Measurements from ENCODE around the gene GEMIN5. TPM values are rescaled to one million over a fixed set of nuclear protein-coding genes. Genes with fewer than 3 reads are reported as not detected.

Gene GEMIN5
- total and polyA plus RNA-seq, 2 of the 13 experiments (the other 11 are each of a cell fraction or from before 2014, with no cell fraction given), result 6.6 to 28.6 TPM

GRCh38 chr5:154966874-154967273 lies 28.9 kb upstream of the GEMIN5 start:
- CTCF ChIA-PET (ENCODE audit: low intra/inter-chr PET ratio, low total read pairs), result interaction anchor here (1.0 to 1.9 kb wide), 2 partner anchors 38 to 61 kb away, joined by 3 to 8 read pairs; no protein-coding TSS in a partner anchor
- 97% methylated on average over 3 of the region's 3 CpGs for WGBS (ENCODE audit: low lambda C conversion rate)
- no peak for TF ChIP-seq SRF (IDR thresholded peaks at IDR 0.05; ENCODE audit: low read depth, low read length)
- TF ChIP-seq ZKSCAN1 (IDR thresholded peaks at IDR 0.05; ENCODE audit: low read length), result no peak
- TF ChIP-seq ZNF572 (CRISPR knock-in tag; IDR thresholded peaks at IDR 0.05), result no peak
- TF ChIP-seq ZEB1 (IDR thresholded peaks at IDR 0.05; ENCODE audit: insufficient replicate concordance, low read depth), result no peak
- TF ChIP-seq ZNF512B (CRISPR knock-in tag; IDR thresholded peaks at IDR 0.05; ENCODE audit: borderline replicate concordance), result no peak
- no peak for TF ChIP-seq ARNT2 (CRISPR knock-in tag; IDR thresholded peaks at IDR 0.05; ENCODE audit: low read depth)
- no peak for TF ChIP-seq ZNF547 (CRISPR knock-in tag; IDR thresholded peaks at IDR 0.05)
- no peak for TF ChIP-seq FOXC1 (CRISPR knock-in tag; IDR thresholded peaks at IDR 0.05; ENCODE audit: borderline replicate concordance)
- TF ChIP-seq FOXA1 (IDR thresholded peaks at IDR 0.05), result no peak
- no peak for TF ChIP-seq FOXA1 (CRISPR knock-in tag; IDR thresholded peaks at IDR 0.05)
- no peak for TF ChIP-seq TGIF2 (CRISPR knock-in tag; IDR thresholded peaks at IDR 0.05)
- no peak for TF ChIP-seq ZNF792 (CRISPR knock-in tag; IDR thresholded peaks at IDR 0.05)
- TF ChIP-seq MTA3 (CRISPR knock-in tag; IDR thresholded peaks at IDR 0.05), result no peak
- TF ChIP-seq ZNF75D (CRISPR knock-in tag; IDR thresholded peaks at IDR 0.05; ENCODE audit: borderline replicate concordance), result no peak
- no peak for TF ChIP-seq NONO (IDR thresholded peaks at IDR 0.05)
- no peak for TF ChIP-seq NONO (CRISPR knock-in tag; conservative IDR thresholded peaks at IDR 0.05)
- Histone ChIP-seq H3K27me3 (ENCODE audit: control insufficient read depth in 1 of 2, insufficient read depth in 2 of 2, low read length in 2 of 2) (no peaks in the 10 kb centered on the region), H3K4me2 (ENCODE audit: low read depth, low read length) (no peak overlapping the region), H3K27ac (ENCODE audit: extremely low read length, insufficient read depth, low read length) (no peak overlapping the region), H3K79me2 (ENCODE audit: insufficient read depth, low read length) (no peaks in the 10 kb centered on the region), H3K36me3 (replicated peaks in 1 of 2; ENCODE audit: control insufficient read depth in 1 of 2, insufficient read depth in 2 of 2, low read length in 2 of 2) (peaks cover 0 to 26% of the 10 kb centered on the region in 2 experiments; a peak in 4 of 5 replicates), H3K9ac (ENCODE audit: insufficient read depth, low read depth, low read length) (no peak overlapping the region), H2AFZ (ENCODE audit: low read length) (no peak overlapping the region), H4K20me1 (ENCODE audit: insufficient read depth, low read length) (no peaks in the 10 kb centered on the region), H3K4me3 (replicated peaks in 1 of 3; ENCODE audit: insufficient read depth in 1 of 3, low read depth in 2 of 3, low read length in 3 of 3) (no peak overlapping the region), H3K9me3 (ENCODE audit: low read length) (no peaks in the 10 kb centered on the region), H3K4me1 (ENCODE audit: insufficient read depth, low read length) (peaks cover 19% of the 10 kb centered on the region)
- no peak for ATAC-seq
- in situ Hi-C loops (cut with HindIII; ENCODE audit: extremely low pct_ligation_motif_present, low pct_unique_long_range_greater_than_20kb) (no loop called here), intact Hi-C loops (cut with micrococcal nuclease; ENCODE audit: unreplicated experiment) (no loop called here)
- POLR2A ChIA-PET, result no interaction called here
- FAIRE-seq, result no peak
- BruUV-seq (replicated peaks), result no TSS peak
- DNase-seq (ENCODE audit: low spot score), result no peak

Data from HepG2 (cell line).